Measurements from ENCODE around the gene PDGFC. TPM values are rescaled to one million over a fixed set of nuclear protein-coding genes. Genes with fewer than 3 reads are reported as not detected.

Gene PDGFC
- total RNA-seq, 2 donors from 2014 or later: 3.9 to 8.3 TPM

- Histone ChIP-seq H3K27ac (no peak overlapping the region), H3K36me3 (no peaks in the 10 kb centered on the region), H3K4me1 (no peaks in the 10 kb centered on the region), H3K27me3 (no peaks in the 10 kb centered on the region), H3K9ac (ENCODE audit: low read depth in 2 of 2, low read length in 2 of 2) (no peak overlapping the region), H3K4me3 (no peak overlapping the region), H3K9me3 (no peaks in the 10 kb centered on the region)
- intact Hi-C loops (cut with DNase I): no loop called here
- no peak for TF ChIP-seq CTCF (IDR thresholded peaks at IDR 0.05)
- DNase-seq: no peak
These were observed 42.1 kb downstream of the PDGFC start for GRCh38 chr4:156929386-156930105.

GRCh38 chr4:156924774-156925315 is 46.8 kb downstream of the PDGFC start:
- no peak for TF ChIP-seq CTCF (IDR thresholded peaks at IDR 0.05)
- H3K4me3 ChIP-seq: no peak overlapping the region
- H3K4me1 ChIP-seq: no peaks in the 10 kb centered on the region
- DNase-seq: no peak
- H3K9me3 ChIP-seq: no peaks in the 10 kb centered on the region
- no peaks in the 10 kb centered on the region for H3K36me3 ChIP-seq
- H3K27ac ChIP-seq: no peak overlapping the region
- H3K27me3 ChIP-seq: no peaks in the 10 kb centered on the region
- intact Hi-C loops (cut with DNase I): no loop called here
- no peak overlapping the region for H3K9ac ChIP-seq (ENCODE audit: low read depth in 2 of 2, low read length in 2 of 2)

- intact Hi-C loops (cut with DNase I): no loop called here
These were observed 48.1 kb downstream of the PDGFC start for GRCh38 chr4:156923525-156923924.

GRCh38 chr4:156915221-156915620 is 56.4 kb downstream of the PDGFC start:
- no peaks in the 10 kb centered on the region for H3K36me3 ChIP-seq
- H3K27ac ChIP-seq: no peak overlapping the region
- TF ChIP-seq CTCF (IDR thresholded peaks at IDR 0.05): no peak
- H3K4me1 ChIP-seq: no peaks in the 10 kb centered on the region
- no peak for DNase-seq
- H3K9me3 ChIP-seq: no peaks in the 10 kb centered on the region
- intact Hi-C loops (cut with DNase I): no loop called here
- no peaks in the 10 kb centered on the region for H3K27me3 ChIP-seq
- no peak overlapping the region for H3K4me3 ChIP-seq
- H3K9ac ChIP-seq (ENCODE audit: low read depth in 2 of 2, low read length in 2 of 2): no peak overlapping the region

More at GRCh38 chr4:156923525-156923924, 48.1 kb downstream of the PDGFC start:
- no peaks in the 10 kb centered on the region for H3K27me3 ChIP-seq
- no peak overlapping the region for H3K4me3 ChIP-seq
- TF ChIP-seq CTCF (IDR thresholded peaks at IDR 0.05): no peak
- no peak overlapping the region for H3K9ac ChIP-seq (ENCODE audit: low read depth in 2 of 2, low read length in 2 of 2)
- H3K27ac ChIP-seq: no peak overlapping the region
- H3K9me3 ChIP-seq: no peaks in the 10 kb centered on the region
- no peaks in the 10 kb centered on the region for H3K36me3 ChIP-seq
- no peak for DNase-seq
- no peaks in the 10 kb centered on the region for H3K4me1 ChIP-seq

- no peak for DNase-seq
- TF ChIP-seq CTCF (IDR thresholded peaks at IDR 0.05): no peak
- Histone ChIP-seq H3K4me3 (no peak overlapping the region), H3K4me1 (no peaks in the 10 kb centered on the region), H3K9me3 (no peaks in the 10 kb centered on the region), H3K9ac (ENCODE audit: low read depth in 2 of 2, low read length in 2 of 2) (no peak overlapping the region), H3K27ac (no peak overlapping the region), H3K36me3 (no peaks in the 10 kb centered on the region), H3K27me3 (no peaks in the 10 kb centered on the region)
- intact Hi-C loops (cut with DNase I): no loop called here
These were observed 58.4 kb downstream of the PDGFC start for GRCh38 chr4:156913234-156913633.

All from colonic mucosa (tissue), 4 donors.